K562 (cell line): Measurements from ENCODE around the gene YPEL1. TPM values are rescaled to one million over a fixed set of nuclear protein-coding genes. Genes with fewer than 3 reads are reported as not detected.

Experiments
- BHLHE40 ChIP-seq: IDR thresholded peaks from 2 replicates; pipeline ENCODE4 v1.6.1; 2011; ENCODE audit warnings: low read length, improper control_type of control experiment
- CBX1 ChIP-seq: sonication (generic); IDR thresholded peaks from 2 replicates; pipeline ENCODE4 v1.6.1; 2016; ENCODE audit warnings: antibody characterized with exemption, low read depth, mild to moderate bottlenecking
- CSDE1 ChIP-seq, 2 experiments: fragments of 450-650 bp; IDR thresholded peaks; 2 replicates each; pipeline ENCODE4 v1.6.1; 2016; ENCODE audit warnings: mild to moderate bottlenecking in 1 of 2
- DNMT1 ChIP-seq: fragments of 450-650 bp; IDR thresholded peaks from 2 replicates; pipeline ENCODE4 v1.6.1; 2016; ENCODE audit warnings: antibody characterized with exemption, mild to moderate bottlenecking
- ESRRB ChIP-seq: fragments of 250-450 bp; sonication (Bioruptor Pico); IDR thresholded peaks from 2 replicates; pipeline ENCODE4 v1.5.0; 2020; ENCODE audit warnings: mild to moderate bottlenecking, moderate library complexity, borderline replicate concordance
- EWSR1 ChIP-seq: fragments of 450-650 bp; IDR thresholded peaks from 2 replicates; pipeline ENCODE4 v1.6.1; 2018; ENCODE audit warnings: borderline replicate concordance, mild to moderate bottlenecking, low read depth, moderate library complexity; ENCODE audit not compliant: partially characterized antibody
- HDGF ChIP-seq: fragments of 450-650 bp; IDR thresholded peaks from 2 replicates; pipeline ENCODE4 v1.6.1; 2016
- ILK ChIP-seq: fragments of 450-650 bp; IDR thresholded peaks from 2 replicates; pipeline ENCODE4 v1.6.1; 2016; ENCODE audit warnings: missing genetic modification characterization, low read depth, mild to moderate bottlenecking, missing compliant biosample characterization, moderate library complexity, borderline replicate concordance
- MAFK ChIP-seq: IDR thresholded peaks from 2 replicates; pipeline ENCODE4 v1.6.1; 2011; ENCODE audit warnings: low read length, improper control_type of control experiment
- NCOR1 ChIP-seq: fragments of 450-650 bp; IDR thresholded peaks from 2 replicates; pipeline ENCODE4 v1.6.1; 2016; ENCODE audit warnings: mild to moderate bottlenecking, moderate library complexity
- POLR2AphosphoS2 ChIP-seq: IDR thresholded peaks from 2 replicates; pipeline ENCODE4 v1.6.1; 2012; ENCODE audit warnings: low read length, improper control_type of control experiment
- RBM25 ChIP-seq: fragments of 200-400 bp; formaldehyde crosslinking; IDR thresholded peaks from 2 replicates; pipeline ENCODE4 v1.6.1; 2018; ENCODE audit warnings: low read length, low read depth, moderate library complexity; ENCODE audit not compliant: severe bottlenecking
- RCOR1 ChIP-seq, 2 experiments: IDR thresholded peaks; 2 replicates each; pipeline ENCODE4 v1.6.1; 2012; ENCODE audit warnings: low read depth in 2 of 2, low read length in 2 of 2, borderline replicate concordance in 1 of 2, improper control_type of control experiment in 1 of 2
- RNF219 ChIP-seq: fragments of 250-450 bp; sonication (Bioruptor Pico); IDR thresholded peaks from 2 replicates; pipeline ENCODE4 v1.5.0; 2022; ENCODE audit warnings: mild to moderate bottlenecking
- THAP7 ChIP-seq: fragments of 250-450 bp; sonication (Bioruptor Pico); IDR thresholded peaks from 2 replicates; pipeline ENCODE4 v1.5.0; 2021
- ZNF174 ChIP-seq: fragments of 250-450 bp; sonication (Bioruptor Pico); IDR thresholded peaks from 2 replicates; pipeline ENCODE4 v1.4.0; 2020; ENCODE audit warnings: mild to moderate bottlenecking
- ZNF41 ChIP-seq: fragments of 250-450 bp; sonication (Bioruptor Pico); conservative IDR thresholded peaks from 2 replicates; pipeline ENCODE4 v1.4.0; 2020; ENCODE audit warnings: mild to moderate bottlenecking
- ZNF695 ChIP-seq: fragments of 450-650 bp; formaldehyde crosslinking; IDR thresholded peaks from 2 replicates; pipeline ENCODE4 v1.4.0; 2020; ENCODE audit warnings: mild to moderate bottlenecking, moderate library complexity
- ZNF830 ChIP-seq: fragments of 250-450 bp; sonication (Bioruptor Pico); IDR thresholded peaks from 2 replicates; pipeline ENCODE4 v1.5.0; 2021; ENCODE audit warnings: mild to moderate bottlenecking
- polyA plus RNA-seq, 8 experiments: library from polyadenylated mRNA; depleted of rRNA in 4 of 8; stranded (reverse) in 5 of 8; unstranded in 3 of 8; fragments of >200 nt; fragmentation: Nextera tagmentation in 2 of 8; fragmentation: Illumina TruSeq in 1 of 8; extraction: Ambion mirVana in 2 of 8; extraction: Trizol in 1 of 8; gene quantifications; 2 replicates each; pipeline versions ENCODE4 v1.2.1 to v1.2.3, GENCODE V29; 2011 to 2014; ENCODE audit warnings: inconsistent platforms in 1 of 8, missing spikeins in 1 of 8
- total RNA-seq, 7 experiments: library from RNA; depleted of rRNA in 6 of 7; stranded (reverse); fragments of >200 nt in 6 of 7; fragmentation: Illumina TruSeq in 2 of 7; extraction: Trizol in 2 of 7; gene quantifications; 2 replicates each; pipeline versions ENCODE4 v1.2.1 to v1.2.3, GENCODE V29; 2011 to 2021; ENCODE audit warnings: low replicate concordance in 1 of 7
- TF ChIP-seq, protein P1 (sequence below): sonication (generic); formaldehyde crosslinking; IDR thresholded peaks from 2 replicates; pipeline ENCODE4 v1.5.0; 2020; ENCODE audit warnings: missing genetic modification reagents
- TF ChIP-seq, protein P2 (sequence below): IDR thresholded peaks from 2 replicates; pipeline ENCODE4 v1.6.1; 2012; ENCODE audit warnings: low read depth, low read length, improper control_type of control experiment, borderline replicate concordance
- TF ChIP-seq, protein P3 (sequence below), 3 experiments: IDR thresholded peaks in 2 of 3; conservative IDR thresholded peaks in 1 of 3; 2 replicates each; pipeline ENCODE4 v1.5.1; 2011 to 2012; ENCODE audit warnings: low read length in 3 of 3, mild to moderate bottlenecking in 3 of 3, control low read depth in 2 of 3, improper control_type of control experiment in 1 of 3, inconsistent platforms in 1 of 3, low read depth in 1 of 3, mixed read lengths in 1 of 3, moderate library complexity in 1 of 3; ENCODE audit not compliant: insufficient read depth in 2 of 3

YPEL1 gene
- total and polyA plus RNA-seq, 9 of the 15 experiments (the other 6 are each of a cell fraction or from before 2014, with no cell fraction given), result 0.07 to 2.2 (median 0.46) TPM

GRCh38 chr22:21659864-21660525 lies 75.6 kb downstream of the YPEL1 start (continued):
- TF ChIP-seq THAP7 (CRISPR knock-in tag), result no peak
- TF ChIP-seq ESRRB (CRISPR knock-in tag), result no peak
- TF ChIP-seq EWSR1, result no peak
- TF ChIP-seq NCOR1, result no peak
- TF ChIP-seq RCOR1 (IDR thresholded peaks at IDR 0.05; ENCODE audit: borderline replicate concordance in 1 of 2, low read depth in 2 of 2, low read length in 2 of 2), result no peak
- TF ChIP-seq POLR2AphosphoS2, result peak; percentile 77; the same call in 1 of the 2 replicates
- TF ChIP-seq ZNF695 (CRISPR knock-in tag), result no peak
- TF ChIP-seq ZNF41 (CRISPR knock-in tag), result no peak
- no peak for TF ChIP-seq HDGF
- TF ChIP-seq CSDE1 (IDR thresholded peaks at IDR 0.05), result no peak
- no peak for TF ChIP-seq RBM25
- no peak for TF ChIP-seq RNF219 (CRISPR knock-in tag)
- no peak for TF ChIP-seq CBX1
- no peak for TF ChIP-seq ILK (tag)
- TF ChIP-seq, protein P1, sequence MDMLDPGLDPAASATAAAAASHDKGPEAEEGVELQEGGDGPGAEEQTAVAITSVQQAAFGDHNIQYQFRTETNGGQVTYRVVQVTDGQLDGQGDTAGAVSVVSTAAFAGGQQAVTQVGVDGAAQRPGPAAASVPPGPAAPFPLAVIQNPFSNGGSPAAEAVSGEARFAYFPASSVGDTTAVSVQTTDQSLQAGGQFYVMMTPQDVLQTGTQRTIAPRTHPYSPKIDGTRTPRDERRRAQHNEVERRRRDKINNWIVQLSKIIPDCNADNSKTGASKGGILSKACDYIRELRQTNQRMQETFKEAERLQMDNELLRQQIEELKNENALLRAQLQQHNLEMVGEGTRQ (CRISPR knock-in tag), result no peak
- TF ChIP-seq, protein P2, sequence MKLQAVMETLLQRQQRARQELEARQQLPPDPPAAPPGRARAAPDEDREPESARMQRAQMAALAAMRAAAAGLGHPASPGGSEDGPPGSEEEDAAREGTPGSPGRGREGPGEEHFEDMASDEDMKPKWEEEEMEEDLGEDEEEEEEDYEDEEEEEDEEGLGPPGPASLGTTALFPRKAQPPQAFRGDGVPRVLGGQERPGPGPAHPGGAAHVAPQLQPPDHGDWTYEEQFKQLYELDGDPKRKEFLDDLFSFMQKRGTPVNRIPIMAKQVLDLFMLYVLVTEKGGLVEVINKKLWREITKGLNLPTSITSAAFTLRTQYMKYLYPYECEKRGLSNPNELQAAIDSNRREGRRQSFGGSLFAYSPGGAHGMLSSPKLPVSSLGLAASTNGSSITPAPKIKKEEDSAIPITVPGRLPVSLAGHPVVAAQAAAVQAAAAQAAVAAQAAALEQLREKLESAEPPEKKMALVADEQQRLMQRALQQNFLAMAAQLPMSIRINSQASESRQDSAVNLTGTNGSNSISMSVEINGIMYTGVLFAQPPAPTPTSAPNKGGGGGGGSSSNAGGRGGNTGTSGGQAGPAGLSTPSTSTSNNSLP, result 0 out of 2 replicates have a peak, but pooled peaks have one; percentile 6
- TF ChIP-seq MAFK, result peak; percentile 85
- 0 out of 2 replicates have a peak, but pooled peaks have one; percentile 4 for TF ChIP-seq BHLHE40
- TF ChIP-seq, protein P3, sequence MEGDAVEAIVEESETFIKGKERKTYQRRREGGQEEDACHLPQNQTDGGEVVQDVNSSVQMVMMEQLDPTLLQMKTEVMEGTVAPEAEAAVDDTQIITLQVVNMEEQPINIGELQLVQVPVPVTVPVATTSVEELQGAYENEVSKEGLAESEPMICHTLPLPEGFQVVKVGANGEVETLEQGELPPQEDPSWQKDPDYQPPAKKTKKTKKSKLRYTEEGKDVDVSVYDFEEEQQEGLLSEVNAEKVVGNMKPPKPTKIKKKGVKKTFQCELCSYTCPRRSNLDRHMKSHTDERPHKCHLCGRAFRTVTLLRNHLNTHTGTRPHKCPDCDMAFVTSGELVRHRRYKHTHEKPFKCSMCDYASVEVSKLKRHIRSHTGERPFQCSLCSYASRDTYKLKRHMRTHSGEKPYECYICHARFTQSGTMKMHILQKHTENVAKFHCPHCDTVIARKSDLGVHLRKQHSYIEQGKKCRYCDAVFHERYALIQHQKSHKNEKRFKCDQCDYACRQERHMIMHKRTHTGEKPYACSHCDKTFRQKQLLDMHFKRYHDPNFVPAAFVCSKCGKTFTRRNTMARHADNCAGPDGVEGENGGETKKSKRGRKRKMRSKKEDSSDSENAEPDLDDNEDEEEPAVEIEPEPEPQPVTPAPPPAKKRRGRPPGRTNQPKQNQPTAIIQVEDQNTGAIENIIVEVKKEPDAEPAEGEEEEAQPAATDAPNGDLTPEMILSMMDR (IDR thresholded peaks at IDR 0.05 in 2 of 3, conservative IDR thresholded peaks at IDR 0.05 in 1 of 3; ENCODE audit: insufficient read depth in 2 of 3, low read depth in 1 of 3, low read length in 3 of 3), result peak in 2 of 3 experiments; percentile 76 to 80; a peak in 4 of 6 replicates
- TF ChIP-seq DNMT1, result no peak
- TF ChIP-seq ZNF830 (CRISPR knock-in tag), result no peak
- TF ChIP-seq ZNF174 (CRISPR knock-in tag), result no peak
